HG03521 (cell line): ENCODE data around the gene GRIA4.

Experiments
- ATAC-seq: cut with Tn5 transposase; IDR thresholded peaks from one replicate; pipeline ENCODE4 v1.9.1; 2021; ENCODE audit warnings: mild to moderate bottlenecking, moderate library complexity; ENCODE audit not compliant: unreplicated experiment

The GRIA4 gene

DNA sequence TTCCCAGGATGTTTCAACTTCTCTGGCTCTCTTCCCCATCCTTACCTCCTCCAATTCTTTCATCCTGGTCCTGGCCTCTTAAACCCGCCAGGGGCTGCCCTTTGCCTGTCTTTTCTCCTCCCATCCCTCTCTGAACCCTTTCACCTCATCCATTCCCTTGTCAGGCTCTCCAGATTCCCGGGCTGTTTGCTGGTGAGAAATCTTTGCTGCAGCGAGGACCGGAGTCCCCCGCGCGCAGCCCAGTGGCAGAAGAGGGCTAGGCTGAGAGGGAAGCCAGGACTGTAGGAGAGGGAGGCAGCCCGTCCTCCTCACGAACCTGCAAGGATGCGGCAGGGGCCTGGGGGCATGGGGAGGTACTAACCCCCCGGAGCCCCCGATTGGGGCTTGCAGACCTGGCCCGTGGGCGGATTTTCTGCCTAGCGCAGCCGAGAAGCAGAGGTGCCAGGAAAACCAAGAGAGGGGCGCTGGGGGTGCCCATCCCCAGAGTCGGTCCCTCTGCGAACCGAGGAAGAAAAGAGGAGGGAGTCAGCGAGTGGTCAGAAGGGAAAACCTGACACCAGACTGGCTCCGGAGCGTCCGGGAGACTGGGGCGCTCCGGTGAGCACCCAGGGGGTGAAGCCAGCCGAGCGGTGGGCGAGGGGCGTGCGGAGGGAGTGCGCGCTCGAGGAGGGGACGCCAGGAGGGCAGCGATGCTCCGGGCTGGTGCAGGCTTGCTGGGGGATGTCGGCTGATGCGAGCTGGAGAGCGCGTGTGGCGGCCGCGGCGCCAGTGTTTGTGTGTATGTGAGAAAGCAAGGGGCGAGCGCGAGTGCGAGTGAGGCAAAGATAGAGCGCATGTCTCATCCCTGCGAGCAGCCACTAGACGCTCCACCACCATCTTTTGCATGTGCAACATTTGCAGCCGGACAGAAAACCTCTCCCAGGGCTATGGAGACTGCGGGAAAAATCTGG lies at the start of gene GRIA4:
GRIA4 (plus strand) TSS at position 242 of the 950 bp plus-strand sequence. CDS start 925 bp downstream, outside the sequence.
- no peak for ATAC-seq

GRCh38 chr11:105573091-105573490 lies 36.8 kb upstream of the GRIA4 start:
- no peak for ATAC-seq

- no peak for ATAC-seq
Measured at GRCh38 chr11:105574974-105575373, 34.9 kb upstream of the GRIA4 start.

- no peak for ATAC-seq
Measured at GRCh38 chr11:105577641-105578040, 32.2 kb upstream of the GRIA4 start.

DNA sequence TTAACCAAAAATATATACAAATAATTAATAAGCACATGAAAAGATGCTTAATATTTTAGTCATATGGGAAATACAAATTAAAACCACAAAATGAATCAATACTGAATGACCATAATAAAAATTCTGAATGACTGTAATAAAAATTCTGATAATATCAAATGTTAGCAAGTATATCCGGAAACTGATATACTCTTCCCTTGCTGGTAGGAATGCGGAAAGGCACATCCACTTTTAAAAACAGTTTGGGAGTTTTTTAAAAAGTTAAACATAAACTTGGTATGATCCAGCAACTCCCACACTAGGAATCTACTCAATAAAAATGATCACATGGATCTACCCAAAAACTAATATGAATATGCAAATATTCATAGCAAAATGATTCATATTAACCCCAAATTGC lies 30.8 kb upstream of the GRIA4 start:
- no peak for ATAC-seq

DNA sequence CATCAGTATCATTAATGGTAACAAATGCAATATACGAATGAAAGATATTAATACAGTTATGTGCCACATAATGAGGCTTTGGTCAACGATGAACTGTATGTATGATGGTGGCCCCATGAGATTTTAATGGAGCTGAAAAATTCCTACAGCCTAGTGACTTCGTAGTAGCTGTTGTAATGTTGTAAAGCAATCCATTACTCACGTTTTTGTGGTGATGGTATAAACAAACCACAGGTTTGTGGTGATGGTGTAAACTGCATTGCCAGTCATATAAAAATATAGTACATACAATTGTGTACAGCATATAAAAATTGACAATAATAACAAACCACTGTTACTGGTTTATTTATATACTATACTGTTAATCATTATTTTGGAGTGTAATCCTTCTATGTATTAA lies 27.4 kb upstream of the GRIA4 start:
- no peak for ATAC-seq

DNA sequence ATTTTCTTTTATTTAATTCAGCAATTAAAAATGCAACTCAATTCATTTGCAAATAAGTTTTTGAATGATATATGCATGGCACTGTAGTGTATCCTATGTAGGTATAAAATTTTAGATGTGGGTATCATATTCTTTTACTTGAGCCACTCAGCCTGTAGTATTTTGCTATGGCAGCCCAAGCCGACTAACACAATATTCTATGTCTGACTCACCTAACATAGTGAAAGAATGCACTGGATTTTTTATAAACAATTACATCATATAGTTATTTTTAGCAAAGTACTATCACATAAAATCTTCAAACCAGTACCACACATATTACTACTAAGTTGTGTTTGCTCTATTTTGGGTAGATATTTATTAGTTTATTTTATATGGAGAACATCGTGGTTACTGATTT lies 21.9 kb upstream of the GRIA4 start:
- no peak for ATAC-seq

DNA sequence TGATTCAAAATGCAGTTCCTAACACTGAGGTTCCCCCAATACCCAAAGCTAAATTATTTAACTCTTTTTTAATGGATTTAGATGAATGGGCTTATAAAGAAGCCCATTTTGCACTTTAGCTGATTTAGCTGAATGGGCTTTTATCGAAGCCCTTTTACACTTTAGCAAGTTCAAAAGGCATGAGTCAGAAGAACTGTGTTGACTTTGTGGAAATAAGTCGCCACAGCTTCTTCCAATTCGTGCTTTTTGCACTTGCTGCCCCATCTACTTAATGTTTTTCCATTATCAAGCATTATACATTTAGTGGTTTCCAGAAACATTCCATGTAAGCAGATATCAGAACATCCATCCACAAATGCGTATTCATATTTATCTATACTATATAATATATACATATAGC lies 20.5 kb upstream of the GRIA4 start:
- ATAC-seq: no peak

GRCh38 chr11:105592035-105592434 lies 17.8 kb upstream of the GRIA4 start:
- ATAC-seq: no peak

DNA sequence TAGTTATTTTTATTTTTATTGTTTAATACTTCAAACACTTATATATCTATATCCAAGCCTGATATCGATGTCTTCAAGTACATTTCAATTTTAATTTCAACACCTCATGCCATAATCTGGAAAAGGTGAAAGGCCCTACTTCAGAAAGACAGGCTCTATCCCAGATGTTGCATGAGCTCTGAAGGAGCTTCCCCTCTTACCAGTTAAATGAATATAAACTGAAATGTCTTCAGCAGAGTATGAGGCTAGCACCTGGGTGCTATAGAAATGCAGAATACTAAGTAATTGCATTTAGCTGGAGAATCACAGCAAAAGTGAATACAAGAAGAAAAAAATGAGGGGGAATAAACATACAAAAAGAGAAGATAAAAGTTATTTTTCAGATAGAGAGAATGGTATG lies 11.5 kb upstream of the GRIA4 start:
- ATAC-seq: no peak

- no peak for ATAC-seq
Measured at GRCh38 chr11:105603156-105603555, 6.7 kb upstream of the GRIA4 start.

- peak; percentile 69 for ATAC-seq
Measured at GRCh38 chr11:105609341-105609781, 512 bp upstream of the GRIA4 start.

DNA sequence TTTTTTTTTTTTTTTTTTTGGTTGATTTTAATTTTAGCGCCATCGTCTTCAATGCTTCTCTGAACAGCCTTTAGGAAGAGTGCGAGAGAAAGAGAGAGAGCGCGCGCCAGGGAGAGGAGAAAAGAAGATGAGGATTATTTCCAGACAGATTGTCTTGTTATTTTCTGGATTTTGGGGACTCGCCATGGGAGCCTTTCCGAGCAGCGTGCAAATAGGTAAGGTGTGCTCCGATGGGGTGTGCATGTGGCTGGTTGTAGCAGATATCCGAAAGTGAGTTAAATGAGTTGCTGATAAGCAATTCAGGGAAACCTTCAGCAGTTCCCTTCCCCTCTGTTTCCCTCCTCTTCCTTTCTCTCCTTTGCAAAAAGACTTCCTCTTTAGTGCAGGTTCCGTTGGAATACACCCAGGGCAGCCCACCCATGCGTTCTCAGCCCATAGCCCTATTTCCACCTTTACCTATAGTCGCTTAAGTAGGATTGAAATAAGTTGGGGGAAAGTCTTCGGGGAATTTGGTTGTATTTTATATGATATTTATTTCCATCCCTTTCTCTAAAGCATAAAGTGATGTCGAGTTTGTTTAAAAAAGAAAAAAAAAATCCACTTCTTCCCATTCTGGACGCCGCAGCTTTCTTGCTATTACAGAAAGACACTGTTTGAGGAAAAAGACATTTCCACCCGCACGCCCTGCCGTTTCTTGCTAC lies 1.1 kb downstream of the GRIA4 start:
- ATAC-seq: no peak

DNA sequence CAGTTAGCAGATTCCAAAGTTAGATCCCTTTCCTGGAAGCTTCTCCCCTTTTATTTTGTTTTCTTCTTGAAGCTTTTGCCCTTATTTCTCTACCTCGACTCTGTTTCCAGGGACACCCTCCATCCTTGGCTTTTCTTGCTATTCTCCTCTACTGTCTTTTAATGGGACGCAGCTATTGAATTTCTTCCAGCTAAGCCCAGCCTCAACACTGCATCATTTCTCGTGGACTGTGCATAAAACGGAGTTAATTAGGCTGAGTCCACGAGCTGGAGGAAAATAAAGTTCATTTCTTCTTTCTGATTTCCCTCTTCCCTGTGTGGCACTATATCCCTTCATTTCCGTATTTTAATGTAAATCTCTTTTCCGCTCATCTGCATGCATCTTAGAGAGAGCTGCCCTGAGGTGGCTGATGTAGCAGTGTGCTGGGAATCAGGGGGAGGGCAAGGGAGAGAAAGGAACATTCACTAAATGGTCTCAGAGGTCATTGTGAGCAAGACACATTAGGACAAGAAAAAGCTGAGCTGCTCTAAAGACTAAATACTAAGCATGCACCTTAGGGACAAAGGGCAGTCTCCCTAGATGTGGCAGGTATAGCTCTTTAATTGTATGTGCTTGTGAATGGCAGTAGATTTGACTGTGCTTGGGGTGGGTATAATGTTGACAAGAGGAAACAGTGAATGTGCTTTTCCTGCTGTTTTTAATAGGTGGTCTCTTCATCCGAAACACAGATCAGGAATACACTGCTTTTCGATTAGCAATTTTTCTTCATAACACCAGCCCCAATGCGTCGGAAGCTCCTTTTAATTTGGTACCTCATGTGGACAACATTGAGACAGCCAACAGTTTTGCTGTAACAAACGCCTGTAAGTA lies 1.9 kb downstream of the GRIA4 start:
- ATAC-seq: no peak

DNA sequence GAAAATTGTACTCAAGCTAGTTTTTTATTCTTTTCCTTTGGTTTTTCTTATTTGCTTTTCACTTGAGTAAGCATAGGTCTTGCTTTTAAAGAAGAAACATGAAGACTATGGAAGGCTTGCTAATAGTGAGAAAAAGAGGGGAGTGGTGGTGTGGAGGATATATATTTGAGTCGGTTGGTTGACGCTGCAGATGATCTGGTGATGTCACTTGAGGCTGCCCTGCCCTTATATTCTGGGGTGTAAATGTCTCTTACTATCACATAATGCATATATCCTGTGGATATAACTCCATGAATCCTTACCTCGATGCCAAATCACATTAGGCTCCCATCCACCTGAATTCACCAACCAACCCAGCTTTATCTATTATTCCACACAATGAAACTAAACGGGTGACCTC lies 2.9 kb downstream of the GRIA4 start:
- no peak for ATAC-seq

DNA sequence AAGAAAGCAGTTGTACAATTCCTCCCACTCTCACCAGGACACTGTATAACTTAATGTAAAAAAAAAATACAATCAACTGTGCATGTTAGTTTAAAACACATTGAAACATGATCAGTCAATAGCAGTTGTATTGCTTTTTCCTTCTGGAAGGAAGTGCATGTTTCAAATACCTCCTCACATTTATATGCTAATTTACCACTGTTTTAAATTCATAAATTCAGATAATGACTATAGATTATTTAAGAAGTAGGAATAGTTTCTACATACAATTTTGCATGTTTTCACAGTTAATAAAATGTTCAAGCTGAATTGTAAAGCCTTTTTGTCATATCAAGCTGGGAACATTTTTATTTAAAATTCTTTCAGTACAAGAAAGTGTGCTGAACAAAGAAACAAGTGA lies 3.3 kb downstream of the GRIA4 start:
- ATAC-seq: no peak

DNA sequence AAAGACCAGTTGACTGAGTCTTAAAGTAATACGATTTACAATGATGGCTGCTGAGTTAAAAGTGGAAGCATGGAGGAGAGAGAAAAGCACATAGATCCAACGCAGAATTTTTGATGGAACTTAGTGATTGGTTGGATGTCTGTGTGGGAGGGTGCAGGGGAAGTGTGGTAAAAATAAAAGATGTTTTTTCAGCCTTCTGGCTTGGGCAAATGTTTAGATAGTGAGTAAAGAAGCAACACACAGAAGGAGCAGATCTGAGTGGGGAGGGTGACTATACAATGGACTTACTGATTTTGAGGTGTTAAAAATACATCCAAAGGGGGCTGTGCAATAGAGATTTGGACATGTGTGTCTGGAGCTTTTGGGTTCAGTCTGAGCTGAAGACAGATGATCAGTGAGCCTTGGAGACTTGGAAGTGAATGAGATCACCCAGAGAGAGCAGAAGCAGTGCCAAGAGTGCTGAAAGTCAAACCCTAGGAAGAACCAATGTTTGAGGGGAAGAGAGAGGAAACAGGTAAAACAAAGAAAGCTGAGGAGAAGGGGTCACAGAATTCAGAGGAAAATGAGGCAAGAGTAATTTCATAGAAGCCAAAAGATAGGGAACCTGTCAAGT lies 8.6 kb downstream of the GRIA4 start:
- ATAC-seq: no peak

- no peak for ATAC-seq
Measured at GRCh38 chr11:105619556-105619955, 9.7 kb downstream of the GRIA4 start.

- no peak for ATAC-seq
Measured at GRCh38 chr11:105622016-105622415, 12.1 kb downstream of the GRIA4 start.

GRCh38 chr11:105632316-105632715 lies 22.4 kb downstream of the GRIA4 start:
- ATAC-seq: no peak

DNA sequence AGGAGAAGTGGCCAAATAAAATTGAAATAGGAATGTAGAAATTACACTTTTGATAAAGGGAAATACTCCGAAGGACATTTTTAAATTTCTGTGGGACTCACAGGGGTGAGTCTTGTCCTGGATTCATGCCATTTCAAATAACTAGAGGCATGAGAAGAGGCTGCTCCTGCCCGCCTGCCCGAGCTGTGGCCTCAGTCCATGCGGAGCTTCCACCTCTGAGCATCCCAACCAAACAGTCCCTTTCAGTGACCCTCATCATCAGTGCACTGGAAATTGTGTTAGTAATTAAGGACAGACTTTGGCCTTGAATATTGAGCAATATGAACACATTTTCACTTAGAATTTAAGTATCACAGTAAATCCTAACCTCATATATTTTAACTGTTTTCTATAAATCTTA lies 25.6 kb downstream of the GRIA4 start:
- no peak for ATAC-seq
